ENCODE data around the gene PGA5. TPM values are rescaled to one million over a fixed set of nuclear protein-coding genes. Genes with fewer than 3 reads are reported as not detected.

The PGA5 gene
- total RNA-seq, 1 experiment from 2014 or later, result 0.33 TPM

DNA sequence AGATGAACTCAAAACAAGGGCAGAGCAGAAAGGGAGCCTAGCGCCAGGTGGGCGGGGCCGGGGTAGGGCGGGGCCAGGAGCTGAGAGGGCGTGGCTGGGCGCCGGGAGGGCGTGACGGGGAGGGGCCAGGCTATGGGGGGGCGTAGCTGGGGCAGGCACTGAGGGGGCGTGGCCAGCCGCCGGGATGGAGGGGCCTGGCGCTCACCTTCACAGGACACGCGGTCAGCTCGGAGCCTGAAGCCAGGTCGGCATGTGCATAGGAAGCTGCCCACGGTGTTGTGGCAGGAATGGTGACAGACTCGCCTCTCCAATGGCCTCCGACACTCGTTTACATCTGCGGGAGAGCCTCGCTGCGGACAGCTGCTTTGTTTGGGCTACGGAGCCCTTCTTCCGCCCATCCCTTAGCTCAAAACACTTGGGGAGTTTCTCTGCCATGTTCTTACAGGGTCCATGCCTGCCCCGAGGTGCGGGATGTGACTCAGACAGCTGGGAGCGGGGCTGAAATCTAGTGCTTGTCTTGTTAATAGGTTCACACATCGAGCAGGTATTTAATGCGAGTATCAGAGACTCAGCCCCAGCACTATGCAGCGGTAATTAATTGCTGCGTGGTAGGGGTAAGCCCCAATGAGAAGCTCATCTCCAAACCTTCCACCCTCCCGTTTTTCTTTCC is 40.7 kb downstream of the PGA5 start:
- no peak overlapping the region for H2AFZ ChIP-seq (ENCODE audit: low read length)
- peak overlapping the region; percentile 23 for H3K4me2 ChIP-seq (ENCODE audit: insufficient read depth, insufficient read length, low read length)
- H2BK20ac ChIP-seq (ENCODE audit: low read depth, low read length, poor library complexity, severe bottlenecking), result no peak overlapping the region
- no peaks in the 10 kb centered on the region for H3K9me3 ChIP-seq (ENCODE audit: control insufficient read depth, low read depth, low read length)
- H3K18ac ChIP-seq (ENCODE audit: insufficient read length, low read depth, low read length), result peak overlapping the region; percentile 85
- H3K56ac ChIP-seq (ENCODE audit: insufficient read length, low read depth, low read length), result no peak overlapping the region
- H3K9ac ChIP-seq (ENCODE audit: extremely low read depth, insufficient read length, low read length), result no peak overlapping the region
- TF ChIP-seq, protein P1, sequence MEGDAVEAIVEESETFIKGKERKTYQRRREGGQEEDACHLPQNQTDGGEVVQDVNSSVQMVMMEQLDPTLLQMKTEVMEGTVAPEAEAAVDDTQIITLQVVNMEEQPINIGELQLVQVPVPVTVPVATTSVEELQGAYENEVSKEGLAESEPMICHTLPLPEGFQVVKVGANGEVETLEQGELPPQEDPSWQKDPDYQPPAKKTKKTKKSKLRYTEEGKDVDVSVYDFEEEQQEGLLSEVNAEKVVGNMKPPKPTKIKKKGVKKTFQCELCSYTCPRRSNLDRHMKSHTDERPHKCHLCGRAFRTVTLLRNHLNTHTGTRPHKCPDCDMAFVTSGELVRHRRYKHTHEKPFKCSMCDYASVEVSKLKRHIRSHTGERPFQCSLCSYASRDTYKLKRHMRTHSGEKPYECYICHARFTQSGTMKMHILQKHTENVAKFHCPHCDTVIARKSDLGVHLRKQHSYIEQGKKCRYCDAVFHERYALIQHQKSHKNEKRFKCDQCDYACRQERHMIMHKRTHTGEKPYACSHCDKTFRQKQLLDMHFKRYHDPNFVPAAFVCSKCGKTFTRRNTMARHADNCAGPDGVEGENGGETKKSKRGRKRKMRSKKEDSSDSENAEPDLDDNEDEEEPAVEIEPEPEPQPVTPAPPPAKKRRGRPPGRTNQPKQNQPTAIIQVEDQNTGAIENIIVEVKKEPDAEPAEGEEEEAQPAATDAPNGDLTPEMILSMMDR (conservative IDR thresholded peaks at IDR 0.05), result no peak
- no peaks in the 10 kb centered on the region for H3K23me2 ChIP-seq (ENCODE audit: insufficient read length, low read depth, low read length, poor library complexity, severe bottlenecking)
- H3K27ac ChIP-seq (ENCODE audit: insufficient read length, low read depth, low read length), result no peak overlapping the region
- H4K91ac ChIP-seq (ENCODE audit: insufficient read length, low read depth, low read length), result no peak overlapping the region
- Mint-ChIP-seq H3K9me3 (no peaks in the 10 kb centered on the region; a peak in 1 of 5 replicates), H3K4me3 (peak overlapping the region; percentile 42 to 55), H3K27me3 (ENCODE audit: low read depth) (peaks cover 22% of the 10 kb centered on the region), H3K4me1 (peaks cover 27 to 42% of the 10 kb centered on the region in 2 experiments), H3K36me3 (ENCODE audit: insufficient read depth in 1 of 3, low read depth in 3 of 3) (peaks cover 2 to 76% (median 21%) of the 10 kb centered on the region in 3 experiments; a peak in 5 of 7 replicates), H3K27ac (no peak overlapping the region)
- H3K4me1 ChIP-seq (ENCODE audit: insufficient read depth, low read length), result no peaks in the 10 kb centered on the region; the same call in 1 of the 2 replicates
- H2BK12ac ChIP-seq (ENCODE audit: insufficient read length, low read depth, low read length), result no peak overlapping the region
- H2BK5ac ChIP-seq (ENCODE audit: insufficient read length, low read length), result no peak overlapping the region
- WGBS (ENCODE audit: extremely low coverage, insufficient read length, low lambda C conversion rate), result no CpG with 5 or more reads among the region's 35 CpGs
- no peak overlapping the region for H3T11ph ChIP-seq (ENCODE audit: low read length)
- 0 out of 2 replicates have a peak, but pooled peaks cover 2% of the 10 kb centered on the region for H3K27me3 ChIP-seq (ENCODE audit: insufficient read depth, low read length)
- no peak overlapping the region for H2BK15ac ChIP-seq (ENCODE audit: low read depth, low read length)
- H2BK120ac ChIP-seq (ENCODE audit: low read depth, low read length, poor library complexity, severe bottlenecking), result no peak overlapping the region
- no peak overlapping the region for H3K23ac ChIP-seq (ENCODE audit: insufficient read length, low read depth, low read length)
- no peaks in the 10 kb centered on the region for H3K79me1 ChIP-seq (ENCODE audit: insufficient read depth, low read depth, low read length, poor library complexity, severe bottlenecking)
- H2AK5ac ChIP-seq (ENCODE audit: insufficient read length, low read length), result no peak overlapping the region
- H4K8ac ChIP-seq (replicated peaks; ENCODE audit: insufficient read length, low read depth, low read length), result no peak overlapping the region
- H3K14ac ChIP-seq (ENCODE audit: insufficient read depth, low read length), result peak overlapping the region; percentile 53; the same call in 1 of the 2 replicates
- no peak overlapping the region for H4K5ac ChIP-seq (ENCODE audit: insufficient read length, low read depth, low read length)
- no peaks in the 10 kb centered on the region for H4K20me1 ChIP-seq (ENCODE audit: control insufficient read depth, insufficient read depth, insufficient read length)
- H3K4ac ChIP-seq (ENCODE audit: low read depth, low read length), result no peak overlapping the region
- DNase-seq, result peak; percentile 91
- H3K79me2 ChIP-seq (ENCODE audit: insufficient read depth, low read length), result no peaks in the 10 kb centered on the region
